SK-N-SH treated with all-trans-retinoic acid at 6 μM for 48 hours (cell line): ENCODE measurements around the gene CD6.

Source experiments
- ATAC-seq: fragments of 200-7000 bp; cut with Tn5 transposase; 3 replicates; pipeline ENCODE4 v1.9.1; 2020; ENCODE audit warnings: mild to moderate bottlenecking, moderate library complexity
- ARNTL ChIP-seq: fragments of 450-650 bp; formaldehyde crosslinking; IDR thresholded peaks from 2 replicates; pipeline ENCODE4 v1.5.0; 2020; ENCODE audit warnings: low read depth, mild to moderate bottlenecking, moderate library complexity, borderline replicate concordance
- BACH2 ChIP-seq: fragments of 250-450 bp; sonication (Bioruptor Pico); IDR thresholded peaks from 2 replicates; pipeline ENCODE4 v1.9.0; 2021; ENCODE audit warnings: mild to moderate bottlenecking, borderline replicate concordance
- CSDC2 ChIP-seq: fragments of 250-450 bp; sonication (Bioruptor Pico); IDR thresholded peaks from 2 replicates; pipeline ENCODE4 v1.5.0; 2020; ENCODE audit warnings: mild to moderate bottlenecking, moderate library complexity
- ESRRG ChIP-seq: fragments of 250-450 bp; sonication (Bioruptor Pico); IDR thresholded peaks from 2 replicates; pipeline ENCODE4 v1.6.1; 2021; ENCODE audit warnings: mild to moderate bottlenecking
- GLIS3 ChIP-seq: fragments of 250-450 bp; sonication (Bioruptor Pico); IDR thresholded peaks from 2 replicates; pipeline ENCODE4 v1.5.0; 2020; ENCODE audit warnings: mild to moderate bottlenecking, moderate library complexity
- ISL1 ChIP-seq: fragments of 250-450 bp; sonication (Bioruptor Pico); IDR thresholded peaks from 2 replicates; pipeline ENCODE4 v2.1.2; 2022; ENCODE audit warnings: mild to moderate bottlenecking, moderate library complexity
- OSR1 ChIP-seq: fragments of 250-450 bp; sonication (Bioruptor Pico); IDR thresholded peaks from 2 replicates; pipeline ENCODE4 v1.8.0; 2022; ENCODE audit warnings: moderate library complexity, mild to moderate bottlenecking, inconsistent platforms
- PPARA ChIP-seq: fragments of 250-450 bp; sonication (Bioruptor Pico); IDR thresholded peaks from 2 replicates; pipeline ENCODE4 v1.5.0; 2020; ENCODE audit warnings: mild to moderate bottlenecking, borderline replicate concordance
- SNAI2 ChIP-seq: fragments of 250-450 bp; sonication (Bioruptor Pico); IDR thresholded peaks from 2 replicates; pipeline ENCODE4 v1.5.0; 2020; ENCODE audit warnings: mild to moderate bottlenecking, moderate library complexity
- TCF4 ChIP-seq: fragments of 250-450 bp; sonication (Bioruptor Pico); IDR thresholded peaks from 2 replicates; pipeline ENCODE4 v1.8.0; 2021; ENCODE audit warnings: mild to moderate bottlenecking, moderate library complexity, borderline replicate concordance
- TOX ChIP-seq: fragments of 250-450 bp; sonication (Bioruptor Pico); IDR thresholded peaks from 2 replicates; pipeline ENCODE4 v1.8.0; 2021; ENCODE audit warnings: mild to moderate bottlenecking, moderate library complexity, borderline replicate concordance
- ZC3H10 ChIP-seq: fragments of 250-450 bp; sonication (Bioruptor Pico); IDR thresholded peaks from 2 replicates; pipeline ENCODE4 v1.5.1; 2021; ENCODE audit warnings: mild to moderate bottlenecking, moderate library complexity
- ZFP3 ChIP-seq: fragments of 250-450 bp; sonication (Bioruptor Pico); IDR thresholded peaks from 2 replicates; pipeline ENCODE4 v1.5.0; 2020; ENCODE audit warnings: mild to moderate bottlenecking, moderate library complexity
- ZFP30 ChIP-seq: fragments of 450-650 bp; formaldehyde crosslinking; IDR thresholded peaks from 2 replicates; pipeline ENCODE4 v1.5.0; 2022; ENCODE audit warnings: mild to moderate bottlenecking, moderate library complexity
- ZNF565 ChIP-seq: fragments of 450-650 bp; formaldehyde crosslinking; conservative IDR thresholded peaks from 2 replicates; pipeline ENCODE4 v1.5.0; 2020; ENCODE audit warnings: low read depth, mild to moderate bottlenecking, moderate library complexity
- ZNF70 ChIP-seq: fragments of 450-650 bp; formaldehyde crosslinking; IDR thresholded peaks from 2 replicates; pipeline ENCODE4 v1.5.0; 2020; ENCODE audit warnings: mild to moderate bottlenecking, moderate library complexity
- ZNF8 ChIP-seq: fragments of 450-650 bp; formaldehyde crosslinking; IDR thresholded peaks from 2 replicates; pipeline ENCODE4 v1.5.0; 2020; ENCODE audit warnings: mild to moderate bottlenecking, moderate library complexity
- TF ChIP-seq, protein P1 (sequence below): fragments of 250-450 bp; sonication (Bioruptor Pico); IDR thresholded peaks from 2 replicates; pipeline ENCODE4 v1.5.1; 2020; ENCODE audit warnings: low read depth, mild to moderate bottlenecking, moderate library complexity
- TF ChIP-seq, protein P2 (sequence below): fragments of 250-450 bp; sonication (Bioruptor Pico); IDR thresholded peaks from 2 replicates; pipeline ENCODE4 v1.5.1; 2021; ENCODE audit warnings: mild to moderate bottlenecking, moderate library complexity
- TF ChIP-seq, protein P3 (sequence below): fragments of 250-450 bp; sonication (Bioruptor Pico); IDR thresholded peaks from 2 replicates; pipeline ENCODE4 v1.8.0; 2021; ENCODE audit warnings: low read depth, mild to moderate bottlenecking, moderate library complexity, borderline replicate concordance

CD6 gene

DNA sequence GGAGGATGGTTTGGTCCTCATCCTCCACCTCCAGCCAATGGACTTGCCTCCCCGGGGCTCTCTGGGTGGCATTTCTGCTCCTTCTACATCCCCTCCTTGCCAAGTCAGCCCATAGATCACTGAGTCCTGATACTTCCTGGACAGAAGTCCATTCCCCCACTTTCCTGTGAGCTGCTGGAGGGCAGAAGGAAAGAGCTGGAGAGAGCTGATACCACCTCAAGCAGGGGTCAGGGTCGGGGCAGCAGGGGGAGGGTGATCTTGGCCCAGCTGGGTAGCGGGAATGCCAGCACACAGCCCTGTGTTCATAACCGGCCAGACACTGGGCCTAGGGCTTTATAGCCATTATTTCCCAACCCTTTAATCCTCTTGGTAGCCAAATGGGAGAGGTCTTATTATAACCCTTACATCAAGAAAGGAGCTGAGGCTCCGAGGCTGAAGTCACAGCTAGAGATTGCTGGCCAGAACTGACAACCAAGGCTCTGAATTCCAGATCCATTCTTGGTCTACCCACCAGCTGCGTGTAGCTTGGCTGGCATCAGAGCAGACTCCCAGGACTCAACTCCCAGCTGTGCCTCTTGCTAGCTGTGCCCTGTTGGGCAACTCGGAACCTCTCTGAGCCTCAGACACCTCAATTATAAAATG, 39.9 kb downstream of the CD6 start:
- TF ChIP-seq ZNF70 (CRISPR knock-in tag): no peak
- no peak for TF ChIP-seq ARNTL (CRISPR knock-in tag)
- TF ChIP-seq, protein P1, sequence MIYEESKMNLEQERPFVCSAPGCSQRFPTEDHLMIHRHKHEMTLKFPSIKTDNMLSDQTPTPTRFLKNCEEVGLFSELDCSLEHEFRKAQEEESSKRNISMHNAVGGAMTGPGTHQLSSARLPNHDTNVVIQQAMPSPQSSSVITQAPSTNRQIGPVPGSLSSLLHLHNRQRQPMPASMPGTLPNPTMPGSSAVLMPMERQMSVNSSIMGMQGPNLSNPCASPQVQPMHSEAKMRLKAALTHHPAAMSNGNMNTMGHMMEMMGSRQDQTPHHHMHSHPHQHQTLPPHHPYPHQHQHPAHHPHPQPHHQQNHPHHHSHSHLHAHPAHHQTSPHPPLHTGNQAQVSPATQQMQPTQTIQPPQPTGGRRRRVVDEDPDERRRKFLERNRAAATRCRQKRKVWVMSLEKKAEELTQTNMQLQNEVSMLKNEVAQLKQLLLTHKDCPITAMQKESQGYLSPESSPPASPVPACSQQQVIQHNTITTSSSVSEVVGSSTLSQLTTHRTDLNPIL (CRISPR knock-in tag): no peak
- TF ChIP-seq SNAI2 (CRISPR knock-in tag): no peak
- TF ChIP-seq ZNF565 (CRISPR knock-in tag): no peak
- ATAC-seq: no peak

DNA sequence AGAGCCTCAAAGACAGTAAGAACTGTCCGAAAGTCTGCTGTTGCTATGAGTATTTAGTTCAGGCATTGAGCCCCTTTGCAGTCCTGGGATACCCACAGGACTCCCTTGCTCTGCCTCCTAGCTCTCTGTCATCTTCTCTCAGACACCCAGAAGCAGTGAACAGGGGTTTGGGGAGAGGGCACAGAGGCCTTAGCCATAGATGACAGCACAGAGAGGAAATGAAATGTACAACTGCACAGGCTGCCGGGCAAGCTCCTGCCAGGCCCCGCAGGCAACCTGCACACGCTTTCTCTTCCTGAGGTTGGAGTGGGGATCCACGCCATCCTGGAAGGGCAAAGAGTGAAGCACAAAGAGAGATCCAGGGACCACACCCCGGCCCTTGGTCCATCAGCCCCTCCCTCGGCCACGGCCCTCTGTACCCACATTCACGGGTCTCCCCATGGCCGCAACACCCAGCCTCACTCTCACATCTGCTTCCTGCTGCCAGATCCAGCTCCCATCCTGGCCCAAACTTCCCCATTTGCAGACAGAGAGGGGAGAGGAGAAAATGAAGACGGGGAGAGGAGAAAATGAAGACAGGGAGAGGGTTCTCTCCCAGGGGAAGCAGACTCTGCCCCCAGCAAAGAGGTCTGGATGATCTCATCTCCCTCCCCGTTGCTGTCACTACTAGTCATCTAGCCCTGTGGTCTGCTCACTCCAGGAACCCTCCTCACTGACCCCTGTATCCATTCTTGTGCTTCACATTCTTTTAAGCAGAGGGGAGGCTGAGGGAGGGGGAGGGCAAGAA, 40.7 kb downstream of the CD6 start:
- TF ChIP-seq, protein P2, sequence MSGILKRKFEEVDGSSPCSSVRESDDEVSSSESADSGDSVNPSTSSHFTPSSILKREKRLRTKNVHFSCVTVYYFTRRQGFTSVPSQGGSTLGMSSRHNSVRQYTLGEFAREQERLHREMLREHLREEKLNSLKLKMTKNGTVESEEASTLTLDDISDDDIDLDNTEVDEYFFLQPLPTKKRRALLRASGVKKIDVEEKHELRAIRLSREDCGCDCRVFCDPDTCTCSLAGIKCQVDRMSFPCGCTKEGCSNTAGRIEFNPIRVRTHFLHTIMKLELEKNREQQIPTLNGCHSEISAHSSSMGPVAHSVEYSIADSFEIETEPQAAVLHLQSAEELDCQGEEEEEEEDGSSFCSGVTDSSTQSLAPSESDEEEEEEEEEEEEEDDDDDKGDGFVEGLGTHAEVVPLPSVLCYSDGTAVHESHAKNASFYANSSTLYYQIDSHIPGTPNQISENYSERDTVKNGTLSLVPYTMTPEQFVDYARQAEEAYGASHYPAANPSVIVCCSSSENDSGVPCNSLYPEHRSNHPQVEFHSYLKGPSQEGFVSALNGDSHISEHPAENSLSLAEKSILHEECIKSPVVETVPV (CRISPR knock-in tag): no peak

DNA sequence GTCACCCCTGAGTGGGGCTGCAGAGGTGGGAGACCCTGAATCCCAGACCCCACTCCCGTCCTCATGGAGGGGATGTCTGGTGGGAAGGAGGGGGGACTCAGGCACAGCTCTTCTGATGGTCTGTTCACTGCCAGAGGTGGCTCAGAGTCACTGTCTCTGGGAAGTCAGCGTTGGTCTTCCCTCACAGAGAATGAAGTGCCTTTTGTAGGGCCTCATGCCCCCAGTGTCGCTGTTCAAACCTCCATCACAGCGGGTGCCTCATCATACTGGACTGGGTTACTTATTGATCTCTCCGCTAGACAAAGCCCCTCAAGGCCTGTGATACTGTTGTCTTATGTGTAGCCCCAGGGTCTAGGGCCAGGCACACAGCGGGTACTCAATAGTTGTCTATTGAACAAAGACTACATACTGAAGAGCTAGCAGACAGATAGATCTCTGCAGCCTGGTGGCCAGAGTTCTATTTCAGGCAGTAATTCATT, 41.3 kb downstream of the CD6 start:
- TF ChIP-seq GLIS3 (CRISPR knock-in tag): no peak
- TF ChIP-seq, protein P1 (CRISPR knock-in tag): no peak
- no peak for TF ChIP-seq ZNF8
- TF ChIP-seq ARNTL (CRISPR knock-in tag): no peak
- TF ChIP-seq, protein P3, sequence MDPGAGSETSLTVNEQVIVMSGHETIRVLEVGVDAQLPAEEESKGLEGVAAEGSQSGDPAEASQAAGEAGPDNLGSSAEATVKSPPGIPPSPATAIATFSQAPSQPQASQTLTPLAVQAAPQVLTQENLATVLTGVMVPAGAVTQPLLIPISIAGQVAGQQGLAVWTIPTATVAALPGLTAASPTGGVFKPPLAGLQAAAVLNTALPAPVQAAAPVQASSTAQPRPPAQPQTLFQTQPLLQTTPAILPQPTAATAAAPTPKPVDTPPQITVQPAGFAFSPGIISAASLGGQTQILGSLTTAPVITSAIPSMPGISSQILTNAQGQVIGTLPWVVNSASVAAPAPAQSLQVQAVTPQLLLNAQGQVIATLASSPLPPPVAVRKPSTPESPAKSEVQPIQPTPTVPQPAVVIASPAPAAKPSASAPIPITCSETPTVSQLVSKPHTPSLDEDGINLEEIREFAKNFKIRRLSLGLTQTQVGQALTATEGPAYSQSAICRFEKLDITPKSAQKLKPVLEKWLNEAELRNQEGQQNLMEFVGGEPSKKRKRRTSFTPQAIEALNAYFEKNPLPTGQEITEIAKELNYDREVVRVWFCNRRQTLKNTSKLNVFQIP (CRISPR knock-in tag): no peak
- TF ChIP-seq ZNF565 (CRISPR knock-in tag): no peak
- no peak for ATAC-seq

More for the DNA sequence above, 40.7 kb downstream of the CD6 start:
- ATAC-seq: no peak

DNA sequence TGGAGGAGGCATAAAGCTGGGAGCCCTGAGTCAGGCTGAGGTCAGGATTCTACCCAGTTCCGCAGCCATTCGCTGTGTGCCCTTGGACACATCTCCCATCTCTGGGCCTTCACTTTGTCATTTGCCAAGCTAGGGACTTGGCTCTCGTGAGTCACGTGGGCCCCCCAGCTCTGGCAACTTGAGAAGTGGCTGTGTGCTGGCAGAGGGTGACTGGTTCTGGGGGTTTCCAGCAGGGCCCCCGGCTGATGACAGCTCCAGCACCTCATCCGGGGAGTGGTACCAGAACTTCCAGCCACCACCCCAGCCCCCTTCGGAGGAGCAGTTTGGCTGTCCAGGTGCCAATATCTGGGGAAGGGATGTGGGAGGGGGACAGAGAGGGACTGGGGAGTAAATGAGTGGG, 46.6 kb downstream of the CD6 start:
- ATAC-seq: no peak; the same call in 2 of the 3 replicates
- TF ChIP-seq, protein P1 (CRISPR knock-in tag): no peak
- TF ChIP-seq ISL1 (CRISPR knock-in tag) (no peak), BACH2 (no peak), ZFP3 (no peak), ZNF70 (CRISPR knock-in tag) (no peak), ZFP30 (no peak), CSDC2 (CRISPR knock-in tag) (no peak), ESRRG (CRISPR knock-in tag) (no peak), PPARA (CRISPR knock-in tag) (no peak), GLIS3 (CRISPR knock-in tag) (no peak), ARNTL (CRISPR knock-in tag) (no peak), ZNF565 (CRISPR knock-in tag) (no peak), OSR1 (CRISPR knock-in tag) (no peak), TCF4 (CRISPR knock-in tag) (no peak), SNAI2 (CRISPR knock-in tag) (no peak), ZNF8 (no peak), ZC3H10 (CRISPR knock-in tag) (no peak), TOX (CRISPR knock-in tag) (no peak)
- TF ChIP-seq, protein P2 (CRISPR knock-in tag): no peak
